ENCODE measurements around the gene FAM20C.

GRCh38 chr7:196778-197321 is 4.5 kb downstream of the FAM20C start:
- TF ChIP-seq CTCF (IDR thresholded peaks at IDR 0.05) = no peak
- no peak for TF ChIP-seq TCF7L2 (IDR thresholded peaks at IDR 0.05; ENCODE audit: low read depth, low read length)

Data from Panc1 (cell line).